ENCODE results near the gene PBX1. TPM values are rescaled to one million over a fixed set of nuclear protein-coding genes. Genes with fewer than 3 reads are reported as not detected.

PBX1 gene
- total RNA-seq, 4 donors from 2014 or later = 89.6 to 138 (median 112) TPM

DNA sequence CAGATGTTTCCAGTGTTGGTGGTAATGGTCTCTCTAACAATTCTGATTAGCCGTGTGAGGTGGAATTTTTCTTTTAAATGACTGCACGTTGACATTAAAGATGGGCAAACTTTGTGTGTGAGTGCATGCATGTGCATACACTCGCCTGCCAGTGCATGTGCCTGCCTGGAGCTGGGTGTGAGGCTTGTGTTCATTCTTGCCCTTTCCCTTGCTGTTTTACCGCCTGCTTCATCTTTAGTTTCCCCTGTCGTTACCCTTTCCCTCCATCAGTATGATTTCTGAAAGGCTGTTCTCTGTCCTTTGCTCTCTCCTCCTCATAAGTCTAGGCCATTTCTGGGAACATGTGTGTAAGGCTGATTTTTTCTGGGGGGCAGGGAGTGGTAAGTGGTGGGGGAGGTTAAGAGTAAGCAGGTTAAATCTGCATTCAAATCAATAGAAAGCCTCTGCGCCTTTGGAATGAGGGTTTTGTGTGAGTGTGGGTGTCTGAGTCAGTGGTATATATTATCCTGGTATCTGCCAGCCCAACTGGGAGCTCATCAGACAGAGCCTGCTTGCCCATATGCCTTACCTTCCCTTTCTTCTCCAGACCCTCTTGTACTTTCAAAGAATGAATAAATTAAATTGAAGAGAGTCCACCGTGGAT lies 112.5 kb downstream of the PBX1 start:
- Histone ChIP-seq H3K9me3 (no peaks in the 10 kb centered on the region), H3K36me3 (no peaks in the 10 kb centered on the region), H3K4me3 (no peak overlapping the region), H3K27ac (replicated peaks in 1 of 4) (peak overlapping the region; percentile 25 to 68 (median 64)), H3K4me1 (peaks cover 32 to 98% (median 95%) of the 10 kb centered on the region in 4 donors), H3K27me3 (no peaks in the 10 kb centered on the region)
- DNase-seq (ENCODE audit: extremely low spot score) = no peak
- TF ChIP-seq, protein P1, sequence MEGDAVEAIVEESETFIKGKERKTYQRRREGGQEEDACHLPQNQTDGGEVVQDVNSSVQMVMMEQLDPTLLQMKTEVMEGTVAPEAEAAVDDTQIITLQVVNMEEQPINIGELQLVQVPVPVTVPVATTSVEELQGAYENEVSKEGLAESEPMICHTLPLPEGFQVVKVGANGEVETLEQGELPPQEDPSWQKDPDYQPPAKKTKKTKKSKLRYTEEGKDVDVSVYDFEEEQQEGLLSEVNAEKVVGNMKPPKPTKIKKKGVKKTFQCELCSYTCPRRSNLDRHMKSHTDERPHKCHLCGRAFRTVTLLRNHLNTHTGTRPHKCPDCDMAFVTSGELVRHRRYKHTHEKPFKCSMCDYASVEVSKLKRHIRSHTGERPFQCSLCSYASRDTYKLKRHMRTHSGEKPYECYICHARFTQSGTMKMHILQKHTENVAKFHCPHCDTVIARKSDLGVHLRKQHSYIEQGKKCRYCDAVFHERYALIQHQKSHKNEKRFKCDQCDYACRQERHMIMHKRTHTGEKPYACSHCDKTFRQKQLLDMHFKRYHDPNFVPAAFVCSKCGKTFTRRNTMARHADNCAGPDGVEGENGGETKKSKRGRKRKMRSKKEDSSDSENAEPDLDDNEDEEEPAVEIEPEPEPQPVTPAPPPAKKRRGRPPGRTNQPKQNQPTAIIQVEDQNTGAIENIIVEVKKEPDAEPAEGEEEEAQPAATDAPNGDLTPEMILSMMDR (IDR thresholded peaks at IDR 0.05) = no peak
- no peak for TF ChIP-seq POLR2AphosphoS5 (IDR thresholded peaks at IDR 0.05)
- TF ChIP-seq EP300 (IDR thresholded peaks at IDR 0.05) = no peak
- no peak for TF ChIP-seq POLR2A (IDR thresholded peaks at IDR 0.05; ENCODE audit: low read depth)
- intact Hi-C loops (cut with DNase I) = no loop called here
- 48% methylated on average over 7 of the region's 7 CpGs for WGBS

DNA sequence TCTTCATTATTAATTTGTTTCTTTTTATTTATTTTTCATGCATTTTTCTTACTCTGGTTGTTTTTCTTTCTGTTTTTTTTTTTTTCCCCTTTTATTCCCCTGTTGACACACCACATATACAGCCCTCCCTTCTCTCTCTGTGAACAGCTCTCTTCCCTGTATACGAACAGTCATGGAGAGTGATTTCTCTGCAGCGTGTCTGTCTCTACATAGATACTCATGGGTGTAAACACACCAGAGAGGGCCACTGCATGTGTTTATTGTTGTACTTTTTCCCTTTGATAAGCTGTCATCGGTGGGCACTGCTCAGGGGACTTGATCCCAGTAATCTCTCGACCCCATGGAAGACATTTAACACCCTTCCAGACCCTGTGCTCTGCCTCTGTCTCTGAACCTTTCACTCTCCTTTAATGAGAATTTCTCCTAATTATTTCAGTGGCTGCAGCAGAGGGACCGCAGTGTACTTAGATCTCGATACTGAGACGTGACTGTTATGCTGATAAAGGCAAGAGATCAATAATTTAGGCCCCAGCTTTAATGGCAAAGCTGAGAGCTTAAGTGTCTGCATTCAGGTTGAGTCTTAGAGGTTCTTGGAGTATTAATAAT lies 113.1 kb downstream of the PBX1 start:
- no peaks in the 10 kb centered on the region for H3K36me3 ChIP-seq
- H3K27me3 ChIP-seq = no peaks in the 10 kb centered on the region
- WGBS = 57% methylated on average over 7 of the region's 7 CpGs
- intact Hi-C loops (cut with DNase I) = no loop called here
- peaks cover 26 to 95% (median 91%) of the 10 kb centered on the region in 4 donors for H3K4me1 ChIP-seq
- no peak overlapping the region for H3K4me3 ChIP-seq
- H3K27ac ChIP-seq (replicated peaks in 1 of 4) = peak overlapping the region; percentile 25 to 68 (median 64)
- TF ChIP-seq, protein P1 (IDR thresholded peaks at IDR 0.05) = no peak
- TF ChIP-seq POLR2A (IDR thresholded peaks at IDR 0.05; ENCODE audit: low read depth) (no peak), POLR2AphosphoS5 (IDR thresholded peaks at IDR 0.05) (no peak), EP300 (IDR thresholded peaks at IDR 0.05) (no peak)
- no peaks in the 10 kb centered on the region for H3K9me3 ChIP-seq
- DNase-seq (ENCODE audit: extremely low spot score) = no peak

DNA sequence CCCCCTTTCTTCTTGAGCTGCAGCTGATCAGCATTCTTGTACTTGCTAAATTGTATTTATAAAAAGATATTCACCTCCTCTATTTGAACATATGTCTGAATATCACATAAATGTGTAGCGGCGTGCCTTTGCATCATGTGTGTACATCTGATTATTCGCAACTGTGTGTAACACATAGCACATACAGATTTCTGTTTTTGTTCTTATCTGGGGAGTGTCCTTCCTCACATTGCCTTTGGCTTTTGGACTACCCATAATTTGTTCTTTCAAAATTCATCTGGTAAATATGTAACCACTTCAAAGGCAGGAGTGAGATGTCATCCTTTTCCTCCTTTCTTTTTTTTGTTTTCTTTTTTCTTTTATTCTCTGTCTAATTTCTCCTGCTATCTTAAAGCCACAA lies 113.6 kb downstream of the PBX1 start:
- TF ChIP-seq, protein P1 (IDR thresholded peaks at IDR 0.05) = no peak
- TF ChIP-seq POLR2A (IDR thresholded peaks at IDR 0.05; ENCODE audit: low read depth) = no peak
- no peak for TF ChIP-seq POLR2AphosphoS5 (IDR thresholded peaks at IDR 0.05)
- TF ChIP-seq EP300 (IDR thresholded peaks at IDR 0.05) = no peak
- no peaks in the 10 kb centered on the region for H3K27me3 ChIP-seq
- H3K36me3 ChIP-seq = no peaks in the 10 kb centered on the region
- whole genome bisulfite sequencing = 90% methylated on average over 3 of the region's 3 CpGs
- H3K27ac ChIP-seq (replicated peaks in 1 of 4) = peak overlapping the region; percentile 37 to 68 (median 64)
- H3K9me3 ChIP-seq = no peaks in the 10 kb centered on the region
- intact Hi-C loops (cut with DNase I) = no loop called here
- no peak overlapping the region for H3K4me3 ChIP-seq
- no peak for DNase-seq (ENCODE audit: extremely low spot score)
- H3K4me1 ChIP-seq = peaks cover 22 to 92% (median 87%) of the 10 kb centered on the region in 4 donors

DNA sequence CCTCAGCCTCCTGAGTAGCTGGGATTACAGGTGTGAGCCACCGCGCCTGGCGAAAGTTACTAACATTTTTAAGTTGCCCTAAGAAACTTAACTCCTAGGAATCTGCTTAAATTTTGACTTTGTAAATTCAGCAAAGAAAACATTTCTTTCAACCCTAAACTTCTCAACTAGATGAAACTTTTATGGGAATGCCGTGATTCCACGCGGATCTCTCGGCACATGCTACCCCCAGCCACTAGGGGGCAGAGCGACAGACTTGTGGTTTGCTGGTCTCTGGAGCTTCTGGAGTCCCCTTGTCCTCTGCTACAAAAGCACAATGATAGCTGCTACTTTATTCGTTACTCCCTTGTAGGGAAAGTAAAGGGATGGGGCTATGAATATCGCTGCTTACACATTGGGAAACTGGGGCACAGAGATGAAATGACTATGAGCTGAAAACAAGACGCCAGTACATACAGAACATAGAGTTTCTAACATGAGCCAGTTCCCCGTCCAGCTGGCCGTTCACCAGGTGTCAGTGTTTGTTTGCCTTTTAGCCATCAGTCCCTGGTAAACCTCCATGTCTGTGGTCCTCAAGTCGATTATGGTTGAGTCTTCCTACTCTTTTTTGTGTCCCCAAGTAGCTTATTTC lies 114.7 kb downstream of the PBX1 start:
- no peaks in the 10 kb centered on the region for H3K27me3 ChIP-seq
- DNase-seq (ENCODE audit: extremely low spot score) = no peak
- H3K4me3 ChIP-seq = no peak overlapping the region
- no peaks in the 10 kb centered on the region for H3K9me3 ChIP-seq
- H3K36me3 ChIP-seq = no peaks in the 10 kb centered on the region
- peaks cover 15 to 89% (median 76%) of the 10 kb centered on the region in 4 donors for H3K4me1 ChIP-seq
- H3K27ac ChIP-seq (replicated peaks in 1 of 4) = peak overlapping the region; percentile 37 to 68 (median 64)
- TF ChIP-seq POLR2A (IDR thresholded peaks at IDR 0.05; ENCODE audit: low read depth) = no peak
- TF ChIP-seq, protein P1 (IDR thresholded peaks at IDR 0.05) = peak in 2 of 3 experiments; percentile 11 to 44
- 89% methylated on average over 14 of the region's 14 CpGs for WGBS
- intact Hi-C loops (cut with DNase I) = no loop called here
